H1 (cell line): ENCODE results near the gene RHOV. TPM values are rescaled to one million over a fixed set of nuclear protein-coding genes. Genes with fewer than 3 reads are reported as not detected.

Experiments
- CTCF ChIA-PET: fragments of 300-600 bp; sonication (Branson Sonifier 250); formaldehyde crosslinking; loops from one replicate; lab custom pipeline; 2021; ENCODE audit not compliant: partially characterized antibody; lab: Charles Lee
- POLR2A ChIA-PET: fragments of 300-600 bp; sonication (Branson Sonifier 250); formaldehyde crosslinking; loops from one replicate; lab custom pipeline; 2021; ENCODE audit warnings: inconsistent platforms; ENCODE audit not compliant: partially characterized antibody; lab: Charles Lee
- DNase-seq, 2 experiments: peaks; one replicate each; pipeline versions ENCODE4 v3.0.0 to v3.0.0-alpha.2; 2010 to 2022; ENCODE audit warnings: low spot score in 2 of 2, low read depth in 1 of 2, mixed read lengths in 1 of 2
- FAIRE-seq: peaks from 2 replicates; lab custom pipeline; 2011; peaks lifted over from hg19 to GRCh38; lab: Jason Lieb, UNC
- H2AFZ ChIP-seq: 2 replicates; pipeline ENCODE4 v1.8.1; 2012; ENCODE audit warnings: low read length, inconsistent platforms
- H2AK5ac ChIP-seq: 2 replicates; pipeline ENCODE4 v1.6.1; 2013; ENCODE audit warnings: low read depth, low read length
- H2BK120ac ChIP-seq: replicated peaks from 2 replicates; pipeline ENCODE3; 2013; ENCODE audit warnings: low read depth, low read length, inconsistent platforms
- H2BK12ac ChIP-seq: 2 replicates; pipeline ENCODE4 v1.6.1; 2013; ENCODE audit warnings: low read depth, low read length
- H2BK15ac ChIP-seq: 2 replicates; pipeline ENCODE4 v1.6.1; 2013; ENCODE audit warnings: low read length
- H2BK20ac ChIP-seq: 2 replicates; pipeline ENCODE4 v1.6.1; 2013; ENCODE audit warnings: low read length
- H2BK5ac ChIP-seq: 2 replicates; pipeline ENCODE4 v1.6.1; 2013; ENCODE audit warnings: low read depth, low read length
- H3K14ac ChIP-seq: 2 replicates; pipeline ENCODE4 v1.6.1; 2013; ENCODE audit warnings: inconsistent platforms; ENCODE audit not compliant: insufficient read length
- H3K18ac ChIP-seq: 2 replicates; pipeline ENCODE4 v1.6.1; 2013; ENCODE audit warnings: low read length; ENCODE audit errors: extremely low read depth
- H3K23ac ChIP-seq: 2 replicates; pipeline ENCODE4 v1.6.1; 2013; ENCODE audit warnings: inconsistent platforms; ENCODE audit not compliant: insufficient read length
- H3K23me2 ChIP-seq: 2 replicates; pipeline ENCODE4 v1.6.1; 2013; ENCODE audit warnings: low read depth, low read length
- H3K27ac ChIP-seq: 2 replicates; pipeline ENCODE4 v1.6.1; 2011; ENCODE audit warnings: low read depth, low read length, inconsistent platforms
- H3K27me3 ChIP-seq, 4 experiments: replicated peaks in 1 of 4; 1 replicate in 1 of 4; 2 replicates in 3 of 4; pipeline versions ENCODE4 v1.6.1 to v1.8.1; 2011 to 2013; ENCODE audit warnings: low read length in 3 of 4, mild to moderate bottlenecking in 3 of 4, inconsistent platforms in 2 of 4, mixed read lengths in 2 of 4, moderate library complexity in 1 of 4; ENCODE audit not compliant: control insufficient read depth in 3 of 4, insufficient read depth in 3 of 4; ENCODE audit errors: extremely low read depth in 1 of 4
- H3K36me3 ChIP-seq, 4 experiments: 2 replicates each; pipeline versions ENCODE4 v1.6.1 to v1.8.1; 2011 to 2013; ENCODE audit warnings: mild to moderate bottlenecking in 4 of 4, low read length in 3 of 4, moderate library complexity in 2 of 4, control low read depth in 1 of 4, inconsistent platforms in 1 of 4; ENCODE audit not compliant: insufficient read depth in 4 of 4, control insufficient read depth in 2 of 4
- H3K4ac ChIP-seq: replicated peaks from 2 replicates; pipeline ENCODE3; 2013; ENCODE audit warnings: low read length, low read depth, mixed read lengths, inconsistent platforms; ENCODE audit not compliant: insufficient read length
- H3K4me1 ChIP-seq, 4 experiments: replicated peaks in 1 of 4; 1 replicate in 1 of 4; 2 replicates in 3 of 4; pipeline versions ENCODE4 v1.6.1 to v1.8.1; 2011 to 2013; ENCODE audit warnings: low read length in 3 of 4, inconsistent platforms in 2 of 4, mixed read lengths in 1 of 4; ENCODE audit not compliant: insufficient read depth in 4 of 4, control insufficient read depth in 3 of 4
- H3K4me2 ChIP-seq, 2 experiments: 2 replicates each; pipeline versions ENCODE4 v1.6.1 to v1.8.1; 2011 to 2013; ENCODE audit warnings: low read depth in 2 of 2, low read length in 2 of 2, control low read depth in 1 of 2, inconsistent platforms in 1 of 2, mild to moderate bottlenecking in 1 of 2; ENCODE audit not compliant: insufficient read depth in 1 of 2
- H3K4me3 ChIP-seq, 4 experiments: fragments of 200-600, 300-600 bp in 1 of 4; sonication (generic), shearing (Covaris generic), sonication (Bioruptor Twin) in 1 of 4; 2 replicates each; pipeline versions ENCODE4 v1.5.1 to v1.8.1; 2011 to 2016; ENCODE audit warnings: low read length in 4 of 4, low read depth in 3 of 4, control low read depth in 2 of 4, inconsistent platforms in 2 of 4, mild to moderate bottlenecking in 2 of 4, mixed read lengths in 1 of 4, moderate library complexity in 1 of 4; ENCODE audit not compliant: insufficient read depth in 2 of 4; ENCODE audit errors: extremely low read depth in 1 of 4
- H3K56ac ChIP-seq: replicated peaks from 2 replicates; pipeline ENCODE3; 2013; ENCODE audit warnings: low read depth, mild to moderate bottlenecking, mixed read lengths, low read length, inconsistent platforms; ENCODE audit not compliant: insufficient read length
- H3K79me1 ChIP-seq: 2 replicates; pipeline ENCODE4 v1.6.1; 2013; ENCODE audit warnings: low read depth, low read length, control low read depth
- H3K79me2 ChIP-seq, 2 experiments: 2 replicates each; pipeline versions ENCODE4 v1.6.1 to v1.8.1; 2012 to 2013; ENCODE audit warnings: low read length in 2 of 2, mild to moderate bottlenecking in 2 of 2, inconsistent platforms in 1 of 2; ENCODE audit not compliant: insufficient read depth in 2 of 2, control insufficient read depth in 1 of 2
- H3K9ac ChIP-seq, 4 experiments: replicated peaks in 1 of 4; 1 replicate in 1 of 4; 2 replicates in 3 of 4; pipeline versions ENCODE4 v1.6.1 to v1.8.1; 2011 to 2013; ENCODE audit warnings: low read depth in 3 of 4, low read length in 3 of 4, control low read depth in 2 of 4, mild to moderate bottlenecking in 2 of 4, moderate library complexity in 2 of 4, inconsistent platforms in 1 of 4; ENCODE audit errors: extremely low read depth in 1 of 4
- H3K9me3 ChIP-seq, 2 experiments: 2 replicates each; pipeline versions ENCODE4 v1.6.1 to v1.8.1; 2012 to 2013; ENCODE audit warnings: mild to moderate bottlenecking in 2 of 2, moderate library complexity in 2 of 2, control low read depth in 1 of 2, inconsistent platforms in 1 of 2, low read depth in 1 of 2, low read length in 1 of 2, mixed read lengths in 1 of 2; ENCODE audit not compliant: insufficient read depth in 2 of 2
- H4K20me1 ChIP-seq, 2 experiments: replicated peaks in 1 of 2; 2 replicates each; pipeline versions ENCODE3 to v1.8.1; 2011 to 2013; ENCODE audit warnings: inconsistent platforms in 2 of 2, low read length in 2 of 2, mild to moderate bottlenecking in 1 of 2; ENCODE audit not compliant: insufficient read depth in 2 of 2, control insufficient read depth in 1 of 2
- H4K5ac ChIP-seq: 2 replicates; pipeline ENCODE4 v1.6.1; 2013; ENCODE audit warnings: low read length, low read depth, mixed read lengths, inconsistent platforms; ENCODE audit not compliant: insufficient read length
- H4K8ac ChIP-seq: 2 replicates; pipeline ENCODE4 v1.8.0; 2013; ENCODE audit warnings: mild to moderate bottlenecking, moderate library complexity, low read length, inconsistent platforms; ENCODE audit not compliant: insufficient read depth; ENCODE audit errors: extremely low read depth
- H4K91ac ChIP-seq: replicated peaks from 2 replicates; pipeline ENCODE3; 2013; ENCODE audit warnings: low read length, mixed read lengths, inconsistent platforms; ENCODE audit not compliant: insufficient read length
- EP300 ChIP-seq, 2 experiments: IDR thresholded peaks; 1 replicate in 1 of 2; 2 replicates in 1 of 2; pipeline ENCODE4 v1.6.1; 2011 to 2012; ENCODE audit warnings: low read depth in 2 of 2, low read length in 2 of 2, mild to moderate bottlenecking in 2 of 2, borderline replicate concordance in 1 of 2, inconsistent platforms in 1 of 2, moderate library complexity in 1 of 2
- KDM1A ChIP-seq: fragments of 200-600, 300-600 bp; sonication (generic); IDR thresholded peaks from 2 replicates; pipeline ENCODE4 v1.7.1; 2016; ENCODE audit warnings: mild to moderate bottlenecking, low read length, borderline replicate concordance
- WGBS, 2 experiments: shearing (Covaris generic) in 1 of 2; methylation state at CpG; one replicate each; pipeline versions ENCODE4 v1.1.6 to v1.1.7; 2013 to 2015; ENCODE audit warnings: low lambda C conversion rate in 2 of 2, mixed read lengths in 2 of 2, inconsistent platforms in 1 of 2, low coverage in 1 of 2, missing lambda C conversion rate in 1 of 2; ENCODE audit not compliant: insufficient replicate concordance in 2 of 2, insufficient coverage in 1 of 2, insufficient read length in 1 of 2; ENCODE audit errors: extremely low coverage in 1 of 2, missing lambda C conversion rate in 1 of 2; 5-methylcytosine and 5-hydroxymethylcytosine counted together
- polyA plus RNA-seq, 7 experiments: library from polyadenylated mRNA; depleted of rRNA in 3 of 7; stranded (reverse) in 5 of 7; unstranded in 2 of 7; fragments of >200 nt in 5 of 7; fragments of 200-250 nt in 2 of 7; gene quantifications; 1 replicate in 5 of 7; 2 replicates in 1 of 7; 4 replicates in 1 of 7; pipeline versions ENCODE4 v1.2.1 to v1.2.3, GENCODE V29; 2011 to 2013; ENCODE audit warnings: missing spikeins in 2 of 7, mixed read lengths in 2 of 7
- total RNA-seq: library from RNA; stranded (reverse); fragmentation: NEBNext Ultra II Directional; extraction: Animal tissue kit (Norgen Biotek cat#: 25700); gene quantifications from 2 replicates; pipeline ENCODE4 v1.2.1, GENCODE V29; 2021

RHOV gene
- total and polyA plus RNA-seq, 2 of the 8 experiments (the other 6 are each of a cell fraction or from before 2014, with no cell fraction given), result 1.5 to 2.7 TPM

- Histone ChIP-seq H2AK5ac (no peak overlapping the region), H3K27ac (no peak overlapping the region), H3K4me2 (no peak overlapping the region), H3K23ac (no peak overlapping the region), H2BK5ac (no peak overlapping the region; the same call in 1 of the 2 replicates), H3K9me3 (no peaks in the 10 kb centered on the region), H4K8ac (no peak overlapping the region), H2BK120ac (no peak overlapping the region), H3K18ac (no peak overlapping the region), H3K27me3 (no peaks in the 10 kb centered on the region), H4K5ac (no peak overlapping the region), H2BK12ac (no peak overlapping the region), H2BK15ac (no peak overlapping the region), H3K79me1 (no peaks in the 10 kb centered on the region), H3K14ac (no peak overlapping the region), H3K79me2 (peaks cover 0 to 11% of the 10 kb centered on the region in 2 experiments; a peak in 2 of 4 replicates), H4K91ac (no peak overlapping the region), H4K20me1 (peaks cover 22 to 29% of the 10 kb centered on the region in 2 experiments), H3K4me3 (no peak overlapping the region)
- no peak for FAIRE-seq
- WGBS, 2 experiments, result 68% methylated on average over 5 of the region's 5 CpGs; no CpG with 5 or more reads in 1 of the 2 experiments
- POLR2A ChIA-PET, result interaction anchor here (0.6 to 2.3 kb wide), 4 partner anchors 10 to 116 kb away, joined by 3 to 5 read pairs (median 4); no protein-coding TSS in a partner anchor
- CTCF ChIA-PET, result interaction anchor here (0.5 to 20.6 kb wide), 12 partner anchors 9 to 330 kb away, joined by 3 to 619 read pairs (median 4); partner anchors contain the start of genes CHAC1, CHP1 and DLL4
- TF ChIP-seq KDM1A (peak; percentile 70; the same call in 1 of the 2 replicates), EP300 (IDR thresholded peaks at IDR 0.05; ENCODE audit: borderline replicate concordance in 1 of 2, low read depth in 2 of 2, low read length in 2 of 2) (no peak)
- TF ChIP-seq, all 59 proteins: peak for 1
- Histone ChIP-seq H2AFZ (no peak overlapping the region), H3K23me2 (no peaks in the 10 kb centered on the region), H2BK20ac (no peak overlapping the region), H3K56ac (no peak overlapping the region), H3K9ac (no peak overlapping the region), H3K4me1 (peaks cover 0 to under 1% (median 0%) of the 10 kb centered on the region in 4 experiments; a peak in 2 of 7 replicates), H3K36me3 (peaks cover 22 to 43% (median 33%) of the 10 kb centered on the region in 4 experiments), H3K4ac (no peak overlapping the region)
- no peak for DNase-seq
Measured at GRCh38 chr15:40901053-40901443, 27.0 kb upstream of the RHOV start.
